Left renal pelvis (tissue), 4 donors: ENCODE data around the gene PYGM. TPM values are rescaled to one million over a fixed set of nuclear protein-coding genes. Genes with fewer than 3 reads are reported as not detected.
A peak's percentile ranks its signal among the peaks of the same experiment; 100 is the strongest.

Experiments used
- DNase-seq, 4 donors: peaks; one replicate each; pipeline ENCODE4 v3.0.0-alpha.2; 2013; ENCODE audit warnings: low read depth in 4 of 4, low spot score in 3 of 4
- polyA plus RNA-seq, 4 donors: library from polyadenylated mRNA; unstranded; fragments of 120-200 nt; gene quantifications; one replicate each; pipeline ENCODE4 v1.2.1, GENCODE V29; 2013; ENCODE audit not compliant: insufficient read length in 4 of 4

PYGM gene
- polyA plus RNA-seq, 4 donors = 1.3 to 11.9 (median 2.4) TPM

GRCh38 chr11:64769283-64769682, 9.5 kb upstream of the PYGM start:
- no peak for DNase-seq

GRCh38 chr11:64768300-64768694, 8.5 kb upstream of the PYGM start:
- no peak for DNase-seq

GRCh38 chr11:64767344-64768299, 7.8 kb upstream of the PYGM start:
- no peak for DNase-seq

- DNase-seq = no peak
These were observed 7.1 kb upstream of the PYGM start for GRCh38 chr11:64766881-64767280.

GRCh38 chr11:64765851-64766665, 6.3 kb upstream of the PYGM start:
- no peak for DNase-seq

- no peak for DNase-seq
These were observed 5.6 kb upstream of the PYGM start for GRCh38 chr11:64765291-64765850.

GRCh38 chr11:64764753-64765152, 5.0 kb upstream of the PYGM start:
- no peak for DNase-seq

- no peak for DNase-seq
These were observed 4.4 kb upstream of the PYGM start for GRCh38 chr11:64764040-64764611.

- no peak for DNase-seq
These were observed 3.8 kb upstream of the PYGM start for GRCh38 chr11:64763526-64764039.

GRCh38 chr11:64762674-64763525, 3.1 kb upstream of the PYGM start:
- DNase-seq = peak in 1 of 4 donors; percentile 85

GRCh38 chr11:64762277-64762673, 2.5 kb upstream of the PYGM start:
- no peak for DNase-seq

GRCh38 chr11:64760759-64761420, 1.1 kb upstream of the PYGM start:
- DNase-seq = no peak

- no peak for DNase-seq
These were observed 548 bp downstream of the PYGM start for GRCh38 chr11:64759131-64759721.

- no peak for DNase-seq
These were observed 1.3 kb downstream of the PYGM start for GRCh38 chr11:64758330-64759079.

GRCh38 chr11:64757549-64758329, 2.0 kb downstream of the PYGM start:
- DNase-seq = no peak

GRCh38 chr11:64755681-64756361, 4.0 kb downstream of the PYGM start:
- no peak for DNase-seq
